Activated CD4-positive, alpha-beta memory T cell treated with anti-CD3 and anti-CD28 coated beads, Interleukin-2, amount 10 ng/mL, durations not matched to agents 7 days and 5 days (primary cell): ENCODE results near the gene IMMP2L. TPM values are rescaled to one million over a fixed set of nuclear protein-coding genes. Genes with fewer than 3 reads are reported as not detected.

Experiments
- CTCF ChIA-PET: fragments of 350-600 bp; sonication (Branson Sonifier 250); formaldehyde crosslinking; loops from one replicate; lab custom pipeline; 2021; ENCODE audit warnings: antibody characterized with exemption, inconsistent platforms; lab: Charles Lee
- POLR2A ChIA-PET: fragments of 350-600 bp; sonication (Branson Sonifier 250); formaldehyde crosslinking; loops from one replicate; lab custom pipeline; 2021; ENCODE audit warnings: antibody characterized with exemption; lab: Charles Lee
- DNase-seq: peaks from one replicate; pipeline ENCODE4 v3.0.0-alpha.2; 2020
- H3K27ac Mint-ChIP-seq: one replicate; pipeline ENCODE4 v1.8.0; 2021; ENCODE audit warnings: mild to moderate bottlenecking, mixed read lengths
- H3K27me3 Mint-ChIP-seq: one replicate; pipeline ENCODE4 v1.8.0; 2021; ENCODE audit warnings: mixed read lengths
- H3K36me3 Mint-ChIP-seq: one replicate; pipeline ENCODE4 v1.8.0; 2021; ENCODE audit warnings: low read depth, mixed read lengths
- H3K4me1 Mint-ChIP-seq: one replicate; pipeline ENCODE4 v1.8.0; 2021; ENCODE audit warnings: mixed read lengths
- H3K4me3 Mint-ChIP-seq: one replicate; pipeline ENCODE4 v1.8.0; 2021; ENCODE audit warnings: mild to moderate bottlenecking, mixed read lengths
- H3K9me3 Mint-ChIP-seq: one replicate; pipeline ENCODE4 v1.8.0; 2021; ENCODE audit warnings: mixed read lengths
- total RNA-seq, 2 experiments: library from RNA; stranded (reverse); gene quantifications; one replicate each; pipeline ENCODE4 v1.2.3, GENCODE V29; 2021

The IMMP2L gene
- total RNA-seq, 2 experiments from 2014 or later, result 5.9 to 7.6 TPM

- CTCF ChIA-PET, result no interaction called here
These were observed 775.8 kb downstream of the IMMP2L start for GRCh38 chr7:110786328-110786965.

DNA sequence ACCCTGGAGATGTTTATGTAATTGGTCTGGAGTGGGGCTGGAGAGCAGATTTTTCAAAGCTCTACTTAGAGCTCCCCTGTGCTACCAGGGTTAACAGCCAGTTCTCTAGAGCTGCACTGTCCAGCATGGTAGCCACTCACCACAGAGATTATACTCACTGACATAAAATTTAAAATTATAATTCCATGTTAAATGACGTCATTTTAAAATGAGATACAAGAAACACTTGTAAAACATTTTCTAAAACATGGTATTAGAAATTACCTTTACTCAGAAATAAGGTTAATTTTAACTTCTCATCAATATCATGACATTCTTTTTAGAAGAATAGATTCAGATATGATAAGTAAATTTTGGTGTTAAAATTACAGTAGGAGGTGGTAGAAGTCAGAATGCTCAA lies 777.5 kb downstream of the IMMP2L start:
- no peak for DNase-seq
- CTCF ChIA-PET, result no interaction called here
- no peak overlapping the region for H3K4me3 Mint-ChIP-seq
- no peak overlapping the region for H3K27ac Mint-ChIP-seq
- no peaks in the 10 kb centered on the region for H3K27me3 Mint-ChIP-seq
- POLR2A ChIA-PET, result no interaction called here
- H3K9me3 Mint-ChIP-seq, result no peaks in the 10 kb centered on the region
- no peaks in the 10 kb centered on the region for H3K36me3 Mint-ChIP-seq
- no peaks in the 10 kb centered on the region for H3K4me1 Mint-ChIP-seq

More at GRCh38 chr7:110786328-110786965, 775.8 kb downstream of the IMMP2L start:
- Mint-ChIP-seq H3K27me3 (no peaks in the 10 kb centered on the region), H3K27ac (no peak overlapping the region), H3K36me3 (no peaks in the 10 kb centered on the region), H3K9me3 (no peaks in the 10 kb centered on the region), H3K4me3 (no peak overlapping the region), H3K4me1 (no peaks in the 10 kb centered on the region)
- POLR2A ChIA-PET, result no interaction called here
- DNase-seq, result no peak

GRCh38 chr7:110780712-110781111 lies 781.6 kb downstream of the IMMP2L start:
- H3K27me3 Mint-ChIP-seq, result no peaks in the 10 kb centered on the region
- no peaks in the 10 kb centered on the region for H3K36me3 Mint-ChIP-seq
- POLR2A ChIA-PET, result no interaction called here
- H3K4me1 Mint-ChIP-seq, result peaks cover 3% of the 10 kb centered on the region
- H3K27ac Mint-ChIP-seq, result no peak overlapping the region
- CTCF ChIA-PET, result no interaction called here
- H3K4me3 Mint-ChIP-seq, result no peak overlapping the region
- H3K9me3 Mint-ChIP-seq, result no peaks in the 10 kb centered on the region
- DNase-seq, result no peak

- POLR2A ChIA-PET, result no interaction called here
- no peak for DNase-seq
- Mint-ChIP-seq H3K4me3 (no peak overlapping the region), H3K27me3 (no peaks in the 10 kb centered on the region), H3K4me1 (peaks cover 3% of the 10 kb centered on the region), H3K9me3 (no peaks in the 10 kb centered on the region), H3K27ac (no peak overlapping the region), H3K36me3 (no peaks in the 10 kb centered on the region)
- CTCF ChIA-PET, result interaction anchor here (1.7 kb wide), 1 partner anchor 319 kb away, joined by 3 read pairs; no protein-coding TSS in a partner anchor
These were observed 783.0 kb downstream of the IMMP2L start for GRCh38 chr7:110779339-110779738.

DNA sequence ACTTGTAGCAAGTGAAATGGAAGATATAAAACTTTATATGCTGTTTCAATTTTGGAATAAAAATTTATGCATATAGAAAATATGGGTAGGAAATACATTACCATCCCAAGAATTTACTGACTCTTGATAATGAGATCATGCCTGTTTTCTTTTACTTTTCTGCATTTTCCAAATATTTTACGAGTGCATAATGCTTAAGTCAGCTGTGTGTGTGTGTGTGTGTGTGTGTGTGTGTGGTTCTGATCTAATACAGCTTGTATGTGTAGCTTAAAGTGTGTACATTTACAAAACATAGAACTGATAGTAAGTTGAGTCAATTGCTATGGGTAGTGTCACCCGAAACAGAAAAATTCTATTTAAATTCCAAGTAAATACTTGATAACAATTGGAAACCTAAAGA lies 787.2 kb downstream of the IMMP2L start:
- no peaks in the 10 kb centered on the region for H3K27me3 Mint-ChIP-seq
- H3K27ac Mint-ChIP-seq, result no peak overlapping the region
- POLR2A ChIA-PET, result no interaction called here
- no peaks in the 10 kb centered on the region for H3K9me3 Mint-ChIP-seq
- no peak for DNase-seq
- H3K36me3 Mint-ChIP-seq, result no peaks in the 10 kb centered on the region
- CTCF ChIA-PET, result no interaction called here
- H3K4me3 Mint-ChIP-seq, result no peak overlapping the region
- H3K4me1 Mint-ChIP-seq, result peaks cover 3% of the 10 kb centered on the region

GRCh38 chr7:110774071-110774470 lies 788.2 kb downstream of the IMMP2L start:
- DNase-seq, result no peak
- no peak overlapping the region for H3K4me3 Mint-ChIP-seq
- CTCF ChIA-PET, result no interaction called here
- no peaks in the 10 kb centered on the region for H3K4me1 Mint-ChIP-seq
- H3K36me3 Mint-ChIP-seq, result no peaks in the 10 kb centered on the region
- no peaks in the 10 kb centered on the region for H3K9me3 Mint-ChIP-seq
- H3K27ac Mint-ChIP-seq, result no peak overlapping the region
- POLR2A ChIA-PET, result no interaction called here
- no peaks in the 10 kb centered on the region for H3K27me3 Mint-ChIP-seq

DNA sequence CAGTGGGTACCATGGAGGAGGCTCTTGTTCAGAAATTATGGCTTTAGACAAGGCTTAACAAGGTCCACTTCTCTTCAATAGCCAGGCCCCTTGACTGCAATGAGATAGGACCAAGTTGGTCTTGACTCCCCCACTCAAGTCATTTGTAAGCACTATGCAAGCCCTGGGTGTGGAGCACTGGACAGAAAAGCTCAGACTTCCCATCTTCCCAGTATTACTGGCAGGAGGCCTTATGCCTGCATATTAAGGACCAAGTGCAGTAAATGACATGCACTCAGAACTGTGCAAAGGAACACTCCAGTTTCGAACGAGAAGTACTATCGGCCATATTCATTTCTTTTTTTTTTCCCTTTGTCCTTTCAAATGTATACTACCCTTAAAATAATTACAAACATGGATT lies 789.7 kb downstream of the IMMP2L start:
- ChIA-PET CTCF (no interaction called here), POLR2A (no interaction called here)
- H3K4me1 Mint-ChIP-seq, result no peaks in the 10 kb centered on the region
- no peak for DNase-seq
- H3K27ac Mint-ChIP-seq, result no peak overlapping the region
- H3K27me3 Mint-ChIP-seq, result no peaks in the 10 kb centered on the region
- no peaks in the 10 kb centered on the region for H3K9me3 Mint-ChIP-seq
- H3K36me3 Mint-ChIP-seq, result no peaks in the 10 kb centered on the region
- H3K4me3 Mint-ChIP-seq, result no peak overlapping the region

- Mint-ChIP-seq H3K4me1 (no peaks in the 10 kb centered on the region), H3K4me3 (no peak overlapping the region), H3K9me3 (no peaks in the 10 kb centered on the region), H3K27ac (no peak overlapping the region), H3K27me3 (no peaks in the 10 kb centered on the region), H3K36me3 (no peaks in the 10 kb centered on the region)
- POLR2A ChIA-PET, result no interaction called here
- no peak for DNase-seq
- CTCF ChIA-PET, result no interaction called here
These were observed 790.6 kb downstream of the IMMP2L start for GRCh38 chr7:110771717-110772116.

DNA sequence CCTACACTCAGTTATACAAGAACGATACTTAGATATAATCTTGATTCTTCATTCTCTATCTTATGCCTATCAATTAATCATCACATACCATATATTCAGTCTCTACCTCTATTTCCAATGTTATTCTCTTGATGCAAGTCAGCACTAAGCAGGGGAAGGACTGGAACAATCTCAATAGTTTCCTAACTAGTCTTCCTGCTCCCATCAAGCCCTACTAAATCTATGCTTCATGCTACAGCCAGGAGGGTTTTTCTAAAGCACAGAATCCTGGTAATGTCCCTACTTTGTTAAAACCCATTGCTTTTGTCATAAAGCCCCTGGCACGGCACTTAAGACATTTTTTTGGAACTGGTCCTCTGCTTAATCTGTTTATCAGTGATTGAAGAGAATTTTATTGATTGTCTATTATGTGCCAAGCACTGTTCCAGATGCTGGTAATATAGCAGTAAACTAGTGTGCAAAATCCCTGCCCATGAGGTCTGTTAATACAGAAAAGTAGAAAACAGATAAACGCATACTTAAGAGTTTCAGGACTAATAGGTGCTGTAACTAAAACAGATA lies 794.7 kb downstream of the IMMP2L start:
- ChIA-PET POLR2A (no interaction called here), CTCF (interaction anchor here (0.7 kb wide), 1 partner anchor 261 kb away, joined by 5 read pairs; no protein-coding TSS in a partner anchor)
- no peak for DNase-seq
- Mint-ChIP-seq H3K9me3 (no peaks in the 10 kb centered on the region), H3K36me3 (no peaks in the 10 kb centered on the region), H3K4me1 (no peaks in the 10 kb centered on the region), H3K27me3 (no peaks in the 10 kb centered on the region), H3K27ac (no peak overlapping the region), H3K4me3 (no peak overlapping the region)

- no peaks in the 10 kb centered on the region for H3K9me3 Mint-ChIP-seq
- H3K36me3 Mint-ChIP-seq, result no peaks in the 10 kb centered on the region
- H3K4me3 Mint-ChIP-seq, result no peak overlapping the region
- DNase-seq, result no peak
- no peaks in the 10 kb centered on the region for H3K27me3 Mint-ChIP-seq
- no peaks in the 10 kb centered on the region for H3K4me1 Mint-ChIP-seq
- ChIA-PET CTCF (no interaction called here), POLR2A (no interaction called here)
- H3K27ac Mint-ChIP-seq, result no peak overlapping the region
These were observed 795.4 kb downstream of the IMMP2L start for GRCh38 chr7:110766864-110767263.

DNA sequence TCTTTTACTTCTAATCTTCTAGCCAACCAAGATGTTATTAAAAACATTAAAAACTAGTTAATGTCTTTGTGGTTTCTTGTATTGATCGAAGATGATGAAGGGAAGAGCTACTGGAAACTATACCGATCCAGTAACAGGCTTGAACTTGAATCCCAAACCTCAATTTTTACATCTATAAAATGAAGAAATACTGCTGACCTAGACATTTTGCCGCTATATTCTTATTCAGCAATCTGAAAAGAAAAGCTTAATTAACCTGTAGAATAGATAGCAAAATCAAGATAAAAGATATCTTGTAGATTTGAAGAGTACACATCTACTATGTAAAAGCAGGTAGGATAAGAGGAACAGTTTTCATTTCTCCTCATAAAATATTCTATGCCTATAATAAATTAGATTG lies 797.4 kb downstream of the IMMP2L start:
- Mint-ChIP-seq H3K36me3 (no peaks in the 10 kb centered on the region), H3K4me3 (no peak overlapping the region), H3K4me1 (no peaks in the 10 kb centered on the region), H3K27ac (no peak overlapping the region), H3K9me3 (no peaks in the 10 kb centered on the region), H3K27me3 (no peaks in the 10 kb centered on the region)
- CTCF ChIA-PET, result no interaction called here
- no peak for DNase-seq
- POLR2A ChIA-PET, result no interaction called here

GRCh38 chr7:110762546-110763225 lies 799.6 kb downstream of the IMMP2L start:
- Mint-ChIP-seq H3K27me3 (no peaks in the 10 kb centered on the region), H3K27ac (no peak overlapping the region), H3K36me3 (no peaks in the 10 kb centered on the region), H3K4me1 (no peaks in the 10 kb centered on the region), H3K9me3 (no peaks in the 10 kb centered on the region), H3K4me3 (no peak overlapping the region)
- POLR2A ChIA-PET, result no interaction called here
- no peak for DNase-seq
- CTCF ChIA-PET, result interaction anchor here (1.0 kb wide), 1 partner anchor 337 kb away, joined by 3 read pairs; no protein-coding TSS in a partner anchor

GRCh38 chr7:110760341-110760740 lies 802.0 kb downstream of the IMMP2L start:
- DNase-seq, result no peak
- CTCF ChIA-PET, result interaction anchor here (1.4 kb wide), 1 partner anchor 8 kb away, joined by 3 read pairs; no protein-coding TSS in a partner anchor
- POLR2A ChIA-PET, result no interaction called here
- H3K4me3 Mint-ChIP-seq, result no peak overlapping the region
- no peaks in the 10 kb centered on the region for H3K4me1 Mint-ChIP-seq
- H3K9me3 Mint-ChIP-seq, result no peaks in the 10 kb centered on the region
- H3K27ac Mint-ChIP-seq, result no peak overlapping the region
- H3K36me3 Mint-ChIP-seq, result no peaks in the 10 kb centered on the region
- H3K27me3 Mint-ChIP-seq, result no peaks in the 10 kb centered on the region
